SK-N-SH treated with all-trans-retinoic acid at 6 μM for 48 hours (cell line): ENCODE data around the gene ADCY1.

Experiments
- ATAC-seq: fragments of 200-7000 bp; cut with Tn5 transposase; 3 replicates; pipeline ENCODE4 v1.9.1; 2020; ENCODE audit warnings: mild to moderate bottlenecking, moderate library complexity
- BACH2 ChIP-seq: fragments of 250-450 bp; sonication (Bioruptor Pico); IDR thresholded peaks from 2 replicates; pipeline ENCODE4 v1.9.0; 2021; ENCODE audit warnings: mild to moderate bottlenecking, borderline replicate concordance
- CSDC2 ChIP-seq: fragments of 250-450 bp; sonication (Bioruptor Pico); IDR thresholded peaks from 2 replicates; pipeline ENCODE4 v1.5.0; 2020; ENCODE audit warnings: mild to moderate bottlenecking, moderate library complexity
- ESRRG ChIP-seq: fragments of 250-450 bp; sonication (Bioruptor Pico); IDR thresholded peaks from 2 replicates; pipeline ENCODE4 v1.6.1; 2021; ENCODE audit warnings: mild to moderate bottlenecking
- GLIS3 ChIP-seq: fragments of 250-450 bp; sonication (Bioruptor Pico); IDR thresholded peaks from 2 replicates; pipeline ENCODE4 v1.5.0; 2020; ENCODE audit warnings: mild to moderate bottlenecking, moderate library complexity
- OSR1 ChIP-seq: fragments of 250-450 bp; sonication (Bioruptor Pico); IDR thresholded peaks from 2 replicates; pipeline ENCODE4 v1.8.0; 2022; ENCODE audit warnings: moderate library complexity, mild to moderate bottlenecking, inconsistent platforms
- PPARA ChIP-seq: fragments of 250-450 bp; sonication (Bioruptor Pico); IDR thresholded peaks from 2 replicates; pipeline ENCODE4 v1.5.0; 2020; ENCODE audit warnings: mild to moderate bottlenecking, borderline replicate concordance
- RARB ChIP-seq: fragments of 250-450 bp; sonication (Bioruptor Pico); IDR thresholded peaks from 2 replicates; pipeline ENCODE4 v1.8.0; 2021; ENCODE audit warnings: mild to moderate bottlenecking, moderate library complexity
- SNAI2 ChIP-seq: fragments of 250-450 bp; sonication (Bioruptor Pico); IDR thresholded peaks from 2 replicates; pipeline ENCODE4 v1.5.0; 2020; ENCODE audit warnings: mild to moderate bottlenecking, moderate library complexity
- TCF4 ChIP-seq: fragments of 250-450 bp; sonication (Bioruptor Pico); IDR thresholded peaks from 2 replicates; pipeline ENCODE4 v1.8.0; 2021; ENCODE audit warnings: mild to moderate bottlenecking, moderate library complexity, borderline replicate concordance
- ZC3H10 ChIP-seq: fragments of 250-450 bp; sonication (Bioruptor Pico); IDR thresholded peaks from 2 replicates; pipeline ENCODE4 v1.5.1; 2021; ENCODE audit warnings: mild to moderate bottlenecking, moderate library complexity
- ZFP3 ChIP-seq: fragments of 250-450 bp; sonication (Bioruptor Pico); IDR thresholded peaks from 2 replicates; pipeline ENCODE4 v1.5.0; 2020; ENCODE audit warnings: mild to moderate bottlenecking, moderate library complexity
- ZFP30 ChIP-seq: fragments of 450-650 bp; formaldehyde crosslinking; IDR thresholded peaks from 2 replicates; pipeline ENCODE4 v1.5.0; 2022; ENCODE audit warnings: mild to moderate bottlenecking, moderate library complexity
- ZNF565 ChIP-seq: fragments of 450-650 bp; formaldehyde crosslinking; conservative IDR thresholded peaks from 2 replicates; pipeline ENCODE4 v1.5.0; 2020; ENCODE audit warnings: low read depth, mild to moderate bottlenecking, moderate library complexity
- TF ChIP-seq, protein P1 (sequence below): fragments of 250-450 bp; sonication (Bioruptor Pico); IDR thresholded peaks from 2 replicates; pipeline ENCODE4 v1.5.1; 2021; ENCODE audit warnings: mild to moderate bottlenecking, moderate library complexity
- TF ChIP-seq, protein P2 (sequence below): fragments of 250-450 bp; sonication (Bioruptor Pico); IDR thresholded peaks from 2 replicates; pipeline ENCODE4 v1.5.0; 2020; ENCODE audit warnings: mild to moderate bottlenecking, moderate library complexity
- TF ChIP-seq, protein P3 (sequence below): fragments of 250-450 bp; sonication (Bioruptor Pico); IDR thresholded peaks from 2 replicates; pipeline ENCODE4 v1.8.0; 2020; ENCODE audit warnings: mild to moderate bottlenecking, moderate library complexity, borderline replicate concordance
- TF ChIP-seq, protein P4 (sequence below): fragments of 250-450 bp; sonication (Bioruptor Pico); IDR thresholded peaks from 2 replicates; pipeline ENCODE4 v1.5.1; 2020; ENCODE audit warnings: low read depth, mild to moderate bottlenecking, moderate library complexity

ADCY1 gene

DNA sequence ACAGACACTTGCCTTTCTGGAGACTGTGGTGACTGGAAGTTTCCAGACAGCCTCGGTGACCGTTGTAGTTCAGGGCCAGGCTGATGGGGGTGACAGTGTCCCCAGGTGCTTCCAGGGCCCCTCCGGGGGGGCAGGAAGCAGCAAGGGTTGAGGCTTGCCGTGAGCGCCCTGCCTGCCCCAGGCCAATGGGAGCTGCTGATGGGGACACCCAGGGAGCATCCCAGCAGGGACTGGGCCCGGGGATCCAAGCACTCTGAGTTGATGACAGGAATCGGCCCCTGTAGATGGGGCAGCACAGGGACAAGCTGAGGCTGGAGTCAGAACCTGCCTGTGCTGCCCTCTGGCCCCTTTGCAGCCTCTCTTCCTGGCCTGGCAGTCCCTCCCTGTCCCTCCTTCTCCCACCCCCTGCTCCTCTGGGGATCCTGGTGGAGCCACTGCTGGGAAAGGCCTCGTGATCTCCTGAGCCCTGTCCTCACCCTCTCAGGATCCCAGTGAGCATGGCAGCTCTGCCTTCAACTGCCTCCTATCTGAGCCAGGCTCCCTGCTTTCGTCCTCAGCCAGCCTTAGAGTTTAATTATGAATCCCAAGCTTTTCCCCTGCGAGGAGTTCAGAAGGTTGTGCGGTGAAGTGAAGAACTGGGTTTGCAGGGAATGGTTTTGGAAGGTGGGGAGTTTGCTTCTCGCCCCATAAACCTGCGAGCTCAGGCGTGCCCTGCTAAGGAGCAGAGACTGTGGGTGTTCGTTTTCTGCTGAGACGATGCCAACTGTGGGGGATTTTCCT is 84.7 kb downstream of the ADCY1 start:
- TF ChIP-seq, protein P1, sequence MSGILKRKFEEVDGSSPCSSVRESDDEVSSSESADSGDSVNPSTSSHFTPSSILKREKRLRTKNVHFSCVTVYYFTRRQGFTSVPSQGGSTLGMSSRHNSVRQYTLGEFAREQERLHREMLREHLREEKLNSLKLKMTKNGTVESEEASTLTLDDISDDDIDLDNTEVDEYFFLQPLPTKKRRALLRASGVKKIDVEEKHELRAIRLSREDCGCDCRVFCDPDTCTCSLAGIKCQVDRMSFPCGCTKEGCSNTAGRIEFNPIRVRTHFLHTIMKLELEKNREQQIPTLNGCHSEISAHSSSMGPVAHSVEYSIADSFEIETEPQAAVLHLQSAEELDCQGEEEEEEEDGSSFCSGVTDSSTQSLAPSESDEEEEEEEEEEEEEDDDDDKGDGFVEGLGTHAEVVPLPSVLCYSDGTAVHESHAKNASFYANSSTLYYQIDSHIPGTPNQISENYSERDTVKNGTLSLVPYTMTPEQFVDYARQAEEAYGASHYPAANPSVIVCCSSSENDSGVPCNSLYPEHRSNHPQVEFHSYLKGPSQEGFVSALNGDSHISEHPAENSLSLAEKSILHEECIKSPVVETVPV (CRISPR knock-in tag), result no peak
- TF ChIP-seq, protein P2, sequence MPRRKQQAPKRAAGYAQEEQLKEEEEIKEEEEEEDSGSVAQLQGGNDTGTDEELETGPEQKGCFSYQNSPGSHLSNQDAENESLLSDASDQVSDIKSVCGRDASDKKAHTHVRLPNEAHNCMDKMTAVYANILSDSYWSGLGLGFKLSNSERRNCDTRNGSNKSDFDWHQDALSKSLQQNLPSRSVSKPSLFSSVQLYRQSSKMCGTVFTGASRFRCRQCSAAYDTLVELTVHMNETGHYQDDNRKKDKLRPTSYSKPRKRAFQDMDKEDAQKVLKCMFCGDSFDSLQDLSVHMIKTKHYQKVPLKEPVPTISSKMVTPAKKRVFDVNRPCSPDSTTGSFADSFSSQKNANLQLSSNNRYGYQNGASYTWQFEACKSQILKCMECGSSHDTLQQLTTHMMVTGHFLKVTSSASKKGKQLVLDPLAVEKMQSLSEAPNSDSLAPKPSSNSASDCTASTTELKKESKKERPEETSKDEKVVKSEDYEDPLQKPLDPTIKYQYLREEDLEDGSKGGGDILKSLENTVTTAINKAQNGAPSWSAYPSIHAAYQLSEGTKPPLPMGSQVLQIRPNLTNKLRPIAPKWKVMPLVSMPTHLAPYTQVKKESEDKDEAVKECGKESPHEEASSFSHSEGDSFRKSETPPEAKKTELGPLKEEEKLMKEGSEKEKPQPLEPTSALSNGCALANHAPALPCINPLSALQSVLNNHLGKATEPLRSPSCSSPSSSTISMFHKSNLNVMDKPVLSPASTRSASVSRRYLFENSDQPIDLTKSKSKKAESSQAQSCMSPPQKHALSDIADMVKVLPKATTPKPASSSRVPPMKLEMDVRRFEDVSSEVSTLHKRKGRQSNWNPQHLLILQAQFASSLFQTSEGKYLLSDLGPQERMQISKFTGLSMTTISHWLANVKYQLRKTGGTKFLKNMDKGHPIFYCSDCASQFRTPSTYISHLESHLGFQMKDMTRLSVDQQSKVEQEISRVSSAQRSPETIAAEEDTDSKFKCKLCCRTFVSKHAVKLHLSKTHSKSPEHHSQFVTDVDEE, result no peak
- TF ChIP-seq ZNF565 (CRISPR knock-in tag), result no peak
- no peak for TF ChIP-seq ZC3H10
- no peak for TF ChIP-seq ZFP30 (CRISPR knock-in tag)
- TF ChIP-seq, protein P3, sequence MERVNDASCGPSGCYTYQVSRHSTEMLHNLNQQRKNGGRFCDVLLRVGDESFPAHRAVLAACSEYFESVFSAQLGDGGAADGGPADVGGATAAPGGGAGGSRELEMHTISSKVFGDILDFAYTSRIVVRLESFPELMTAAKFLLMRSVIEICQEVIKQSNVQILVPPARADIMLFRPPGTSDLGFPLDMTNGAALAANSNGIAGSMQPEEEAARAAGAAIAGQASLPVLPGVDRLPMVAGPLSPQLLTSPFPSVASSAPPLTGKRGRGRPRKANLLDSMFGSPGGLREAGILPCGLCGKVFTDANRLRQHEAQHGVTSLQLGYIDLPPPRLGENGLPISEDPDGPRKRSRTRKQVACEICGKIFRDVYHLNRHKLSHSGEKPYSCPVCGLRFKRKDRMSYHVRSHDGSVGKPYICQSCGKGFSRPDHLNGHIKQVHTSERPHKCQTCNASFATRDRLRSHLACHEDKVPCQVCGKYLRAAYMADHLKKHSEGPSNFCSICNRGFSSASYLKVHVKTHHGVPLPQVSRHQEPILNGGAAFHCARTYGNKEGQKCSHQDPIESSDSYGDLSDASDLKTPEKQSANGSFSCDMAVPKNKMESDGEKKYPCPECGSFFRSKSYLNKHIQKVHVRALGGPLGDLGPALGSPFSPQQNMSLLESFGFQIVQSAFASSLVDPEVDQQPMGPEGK (CRISPR knock-in tag), result no peak
- TF ChIP-seq RARB (CRISPR knock-in tag), result no peak
- TF ChIP-seq ESRRG (CRISPR knock-in tag), result no peak
- TF ChIP-seq, all 23 proteins: peak for 0
- no peak for ATAC-seq

DNA sequence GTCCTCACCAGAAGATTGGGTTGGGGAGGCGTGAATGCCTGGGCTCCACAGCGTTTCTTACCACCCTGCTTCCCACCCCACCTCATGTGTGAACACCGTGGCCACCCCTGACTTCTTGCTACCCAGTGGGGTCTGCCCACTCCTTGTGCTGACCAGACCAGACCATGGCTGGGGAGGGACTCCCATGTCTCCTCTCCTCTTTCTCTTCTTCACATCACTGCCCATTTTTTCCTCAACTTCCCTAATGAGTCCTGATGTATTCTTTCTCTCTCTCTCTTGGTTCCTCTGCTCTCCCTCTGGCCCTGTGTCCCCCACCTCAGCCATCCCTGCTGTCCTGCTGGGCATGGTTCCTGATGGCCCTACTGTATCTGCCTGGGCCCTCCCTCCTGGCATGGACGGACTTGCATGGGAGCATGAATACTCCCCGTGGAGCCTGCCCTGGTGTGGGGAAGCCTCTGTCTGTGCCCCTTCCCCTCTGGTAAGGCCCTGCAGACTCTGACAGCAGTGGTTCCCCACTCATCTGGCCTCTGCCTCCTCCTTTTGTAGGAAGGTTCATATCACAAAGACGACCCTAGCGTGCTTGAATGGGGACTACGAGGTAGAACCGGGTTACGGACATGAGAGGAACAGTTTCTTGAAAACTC is 85.5 kb downstream of the ADCY1 start:
- TF ChIP-seq, protein P3 (CRISPR knock-in tag), result no peak
- TF ChIP-seq BACH2 (no peak), SNAI2 (no peak), PPARA (CRISPR knock-in tag) (no peak), GLIS3 (no peak), ZFP3 (CRISPR knock-in tag) (no peak), TCF4 (CRISPR knock-in tag) (no peak), OSR1 (CRISPR knock-in tag) (no peak), CSDC2 (CRISPR knock-in tag) (no peak), ZNF565 (CRISPR knock-in tag) (no peak), RARB (CRISPR knock-in tag) (no peak)
- TF ChIP-seq, protein P4, sequence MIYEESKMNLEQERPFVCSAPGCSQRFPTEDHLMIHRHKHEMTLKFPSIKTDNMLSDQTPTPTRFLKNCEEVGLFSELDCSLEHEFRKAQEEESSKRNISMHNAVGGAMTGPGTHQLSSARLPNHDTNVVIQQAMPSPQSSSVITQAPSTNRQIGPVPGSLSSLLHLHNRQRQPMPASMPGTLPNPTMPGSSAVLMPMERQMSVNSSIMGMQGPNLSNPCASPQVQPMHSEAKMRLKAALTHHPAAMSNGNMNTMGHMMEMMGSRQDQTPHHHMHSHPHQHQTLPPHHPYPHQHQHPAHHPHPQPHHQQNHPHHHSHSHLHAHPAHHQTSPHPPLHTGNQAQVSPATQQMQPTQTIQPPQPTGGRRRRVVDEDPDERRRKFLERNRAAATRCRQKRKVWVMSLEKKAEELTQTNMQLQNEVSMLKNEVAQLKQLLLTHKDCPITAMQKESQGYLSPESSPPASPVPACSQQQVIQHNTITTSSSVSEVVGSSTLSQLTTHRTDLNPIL (CRISPR knock-in tag), result no peak
- TF ChIP-seq, protein P2, result no peak
- no peak for ATAC-seq
